GM18870 (cell line): ENCODE data around the gene KCNQ1OT1.

Source experiments
- ATAC-seq: cut with Tn5 transposase; IDR thresholded peaks from one replicate; pipeline ENCODE4 v1.9.1; 2021; ENCODE audit warnings: moderate library complexity; ENCODE audit not compliant: unreplicated experiment

Gene KCNQ1OT1

GRCh38 chr11:2699531-2700414 lies at the start of gene KCNQ1OT1:
Gene KCNQ1OT1, minus strand, starts transcription at chr11:2699994.
- peak; percentile 73 for ATAC-seq

- no peak for ATAC-seq
Observed at GRCh38 chr11:2748814-2749554, 49.2 kb upstream of the KCNQ1OT1 start.

GRCh38 chr11:2748061-2748813 lies 48.4 kb upstream of the KCNQ1OT1 start:
- ATAC-seq = no peak

- ATAC-seq = no peak
Observed at GRCh38 chr11:2747248-2748027, 47.6 kb upstream of the KCNQ1OT1 start.

GRCh38 chr11:2746401-2747247 lies 46.8 kb upstream of the KCNQ1OT1 start:
- ATAC-seq = no peak

GRCh38 chr11:2745511-2745910 lies 45.7 kb upstream of the KCNQ1OT1 start:
- ATAC-seq = no peak

- no peak for ATAC-seq
Observed at GRCh38 chr11:2744166-2744565, 44.4 kb upstream of the KCNQ1OT1 start.

- no peak for ATAC-seq
Observed at GRCh38 chr11:2743427-2744110, 43.8 kb upstream of the KCNQ1OT1 start.

- no peak for ATAC-seq
Observed at GRCh38 chr11:2742611-2743426, 43.0 kb upstream of the KCNQ1OT1 start.

- no peak for ATAC-seq
Observed at GRCh38 chr11:2742201-2742600, 42.4 kb upstream of the KCNQ1OT1 start.

- no peak for ATAC-seq
Observed at GRCh38 chr11:2741377-2742131, 41.8 kb upstream of the KCNQ1OT1 start.

GRCh38 chr11:2741006-2741376 lies 41.2 kb upstream of the KCNQ1OT1 start:
- ATAC-seq = no peak

- no peak for ATAC-seq
Observed at GRCh38 chr11:2740275-2740940, 40.6 kb upstream of the KCNQ1OT1 start.

GRCh38 chr11:2739531-2740274 lies 39.9 kb upstream of the KCNQ1OT1 start:
- ATAC-seq = no peak

GRCh38 chr11:2738551-2739431 lies 39.0 kb upstream of the KCNQ1OT1 start:
- no peak for ATAC-seq
